Brain microvascular endothelial cell (primary cell): Measurements from ENCODE around the gene IRX6.

Source experiments
- DNase-seq: peaks from one replicate; pipeline ENCODE4 v3.0.0-alpha.2; 2020
- H3K27ac ChIP-seq: fragments of 250-450 bp; sonication (Bioruptor Pico); 2 replicates; pipeline ENCODE4 v1.5.1; 2020; ENCODE audit warnings: mild to moderate bottlenecking, moderate library complexity
- H3K27me3 ChIP-seq: fragments of 250-450 bp; sonication (Bioruptor Pico); replicated peaks from 2 replicates; pipeline ENCODE4 v1.5.1; 2020; ENCODE audit warnings: mild to moderate bottlenecking
- H3K36me3 ChIP-seq: fragments of 250-450 bp; sonication (Bioruptor Pico); replicated peaks from 2 replicates; pipeline ENCODE4 v1.5.1; 2020; ENCODE audit warnings: mild to moderate bottlenecking
- H3K4me3 ChIP-seq: 2 replicates; pipeline ENCODE4 v1.5.1; 2011; ENCODE audit warnings: low read depth, mild to moderate bottlenecking, control low read depth, low read length, moderate library complexity
- CTCF ChIP-seq: IDR thresholded peaks from 2 replicates; pipeline ENCODE4 v1.5.1; 2011; ENCODE audit warnings: low read depth, mild to moderate bottlenecking, moderate library complexity, low read length, control low read depth, inconsistent platforms; ENCODE audit errors: missing control alignments
- in situ Hi-C: cut with HindIII; loops from 2 replicates; pipeline ENCODE4 v1.10.0; 2017; ENCODE audit warnings: low sequenced_read_pairs, low pct_ligation_motif_present

Gene IRX6

GRCh38 chr16:55324285-55325079 lies 479 bp downstream of the IRX6 start:
- Histone ChIP-seq H3K27me3 (peaks cover 51% of the 10 kb centered on the region), H3K27ac (no peak overlapping the region), H3K36me3 (no peaks in the 10 kb centered on the region), H3K4me3 (no peak overlapping the region)
- TF ChIP-seq CTCF: no peak
- in situ Hi-C loops: no loop called here
- no peak for DNase-seq

- Histone ChIP-seq H3K4me3 (no peak overlapping the region), H3K36me3 (no peaks in the 10 kb centered on the region), H3K27ac (no peak overlapping the region), H3K27me3 (peaks cover 56% of the 10 kb centered on the region)
- in situ Hi-C loops: no loop called here
- TF ChIP-seq CTCF: no peak
- DNase-seq: no peak
Observed at GRCh38 chr16:55325080-55325447, 1.1 kb downstream of the IRX6 start.

GRCh38 chr16:55325458-55326109 lies 1.6 kb downstream of the IRX6 start:
- H3K36me3 ChIP-seq: no peaks in the 10 kb centered on the region
- TF ChIP-seq CTCF: no peak
- no peak overlapping the region for H3K4me3 ChIP-seq
- H3K27ac ChIP-seq: no peak overlapping the region
- DNase-seq: no peak
- in situ Hi-C loops: no loop called here
- H3K27me3 ChIP-seq: peaks cover 62% of the 10 kb centered on the region

- Histone ChIP-seq H3K27me3 (peaks cover 71% of the 10 kb centered on the region), H3K27ac (no peak overlapping the region), H3K36me3 (no peaks in the 10 kb centered on the region), H3K4me3 (no peak overlapping the region)
- in situ Hi-C loops: no loop called here
- DNase-seq: no peak
- TF ChIP-seq CTCF: no peak
Observed at GRCh38 chr16:55326261-55327092, 2.5 kb downstream of the IRX6 start.

- DNase-seq: no peak
- no peak overlapping the region for H3K4me3 ChIP-seq
- no peak overlapping the region for H3K27ac ChIP-seq
- no peaks in the 10 kb centered on the region for H3K36me3 ChIP-seq
- no peak for TF ChIP-seq CTCF
- peaks cover 74% of the 10 kb centered on the region for H3K27me3 ChIP-seq
- in situ Hi-C loops: no loop called here
Observed at GRCh38 chr16:55328611-55329569, 4.9 kb downstream of the IRX6 start.
